DOHH2 (cell line): ENCODE data around the gene GLIPR2.
A peak's percentile ranks its signal among the peaks of the same experiment; 100 is the strongest.

Experiments
- H3F3A ChIP-seq: fragments of 200-600 bp; sonication (generic), shearing (Covaris generic); 2 replicates; pipeline ENCODE4 v1.6.0; 2016; ENCODE audit warnings: antibody characterized with exemption, mild to moderate bottlenecking; ENCODE audit not compliant: control insufficient read depth, insufficient read depth
- H3K27ac ChIP-seq: fragments of 200-600 bp; sonication (generic); 2 replicates; pipeline ENCODE4 v1.5.1; 2014; ENCODE audit warnings: low read depth, mild to moderate bottlenecking, low read length, moderate library complexity
- H3K27me3 ChIP-seq: fragments of 200-600 bp; sonication (generic); 2 replicates; pipeline ENCODE4 v1.6.1; 2014; ENCODE audit warnings: mild to moderate bottlenecking, low read length, mixed read lengths; ENCODE audit not compliant: control insufficient read depth
- H3K36me3 ChIP-seq: fragments of 200-600 bp; sonication (generic); 2 replicates; pipeline ENCODE4 v1.6.1; 2014; ENCODE audit warnings: mild to moderate bottlenecking, low read length, moderate library complexity, mixed read lengths; ENCODE audit not compliant: control insufficient read depth
- H3K4me1 ChIP-seq: fragments of 200-600 bp; sonication (generic); 2 replicates; pipeline ENCODE4 v1.6.1; 2014; ENCODE audit warnings: mild to moderate bottlenecking, low read length, mixed read lengths; ENCODE audit not compliant: control insufficient read depth
- H3K4me2 ChIP-seq: fragments of 200-600 bp; sonication (generic); 2 replicates; pipeline ENCODE4 v1.6.0; 2014; ENCODE audit warnings: mild to moderate bottlenecking, low read length, moderate library complexity
- H3K4me3 ChIP-seq: fragments of 200-600 bp; sonication (generic); 2 replicates; pipeline ENCODE4 v1.5.1; 2014; ENCODE audit warnings: mild to moderate bottlenecking, low read length, mixed read lengths
- H3K79me2 ChIP-seq: fragments of 200-600 bp; sonication (generic); 2 replicates; pipeline ENCODE4 v1.6.1; 2014; ENCODE audit warnings: mild to moderate bottlenecking, low read length, mixed read lengths; ENCODE audit not compliant: control insufficient read depth
- H3K9me2 ChIP-seq: fragments of 200-600 bp; sonication (generic); replicated peaks from 2 replicates; pipeline ENCODE4 v1.6.1; 2014; ENCODE audit warnings: mild to moderate bottlenecking, low read length, mixed read lengths; ENCODE audit not compliant: control insufficient read depth
- H3K9me3 ChIP-seq: fragments of 200-600 bp; sonication (generic); 2 replicates; pipeline ENCODE4 v1.6.1; 2014; ENCODE audit warnings: antibody characterized with exemption, low read length, mixed read lengths; ENCODE audit not compliant: control insufficient read depth, insufficient read depth
- H4K20me1 ChIP-seq: fragments of 200-600 bp; sonication (generic); 2 replicates; pipeline ENCODE4 v1.6.0; 2014; ENCODE audit warnings: low read depth, mild to moderate bottlenecking, antibody characterized with exemption, low read length, moderate library complexity; ENCODE audit not compliant: control insufficient read depth, insufficient read depth
- EZH2phosphoT487 ChIP-seq: fragments of 200-600 bp; sonication (generic); IDR thresholded peaks from 2 replicates; pipeline ENCODE4 v1.6.1; 2017; ENCODE audit warnings: borderline replicate concordance, mild to moderate bottlenecking, antibody characterized with exemption, low read length, moderate library complexity, mixed read lengths
- TF ChIP-seq, protein P1 (sequence below): fragments of 200-600 bp; sonication (generic); IDR thresholded peaks from one replicate; pipeline ENCODE4 v1.5.1; 2014; ENCODE audit warnings: antibody characterized with exemption, mild to moderate bottlenecking, low read depth, low read length; ENCODE audit not compliant: poor library complexity, severe bottlenecking

Gene GLIPR2

GRCh38 chr9:36152741-36153438 is 16.4 kb downstream of the GLIPR2 start:
- H3F3A ChIP-seq: peaks cover 6% of the 10 kb centered on the region; the same call in 1 of the 2 replicates
- H3K27ac ChIP-seq: no peak overlapping the region

DNA sequence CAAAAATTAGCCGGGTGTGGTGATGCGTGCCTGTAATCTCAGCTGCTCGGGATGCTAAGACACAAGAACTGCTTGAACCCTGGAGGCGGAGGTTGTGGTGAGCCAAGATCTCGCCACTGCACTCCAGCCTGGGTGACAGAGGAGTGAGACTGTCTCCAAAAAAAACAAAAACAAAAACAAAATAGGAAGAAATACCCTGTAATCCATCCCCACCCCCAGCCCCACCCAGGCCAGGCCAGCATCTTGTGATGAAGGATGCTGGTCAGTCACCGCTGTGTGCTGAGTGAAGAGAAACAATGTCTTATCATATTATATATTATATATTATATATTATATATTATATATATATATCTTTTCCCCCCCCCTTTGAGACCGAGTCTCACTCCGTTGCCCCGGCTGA is 17.2 kb downstream of the GLIPR2 start:
- H3F3A ChIP-seq: peaks cover 6% of the 10 kb centered on the region; the same call in 1 of the 2 replicates
- no peaks in the 10 kb centered on the region for H3K27me3 ChIP-seq
- peaks cover 39% of the 10 kb centered on the region for H3K4me1 ChIP-seq
- peak overlapping the region; percentile 4; the same call in 1 of the 2 replicates for H3K4me2 ChIP-seq
- H4K20me1 ChIP-seq: no peaks in the 10 kb centered on the region
- no peaks in the 10 kb centered on the region for H3K9me3 ChIP-seq
- no peak overlapping the region for H3K4me3 ChIP-seq
- H3K9me2 ChIP-seq: no peaks in the 10 kb centered on the region
- no peaks in the 10 kb centered on the region for H3K36me3 ChIP-seq
- no peaks in the 10 kb centered on the region for H3K79me2 ChIP-seq
- H3K27ac ChIP-seq: no peak overlapping the region
- no peak for TF ChIP-seq EZH2phosphoT487
- TF ChIP-seq, protein P1, sequence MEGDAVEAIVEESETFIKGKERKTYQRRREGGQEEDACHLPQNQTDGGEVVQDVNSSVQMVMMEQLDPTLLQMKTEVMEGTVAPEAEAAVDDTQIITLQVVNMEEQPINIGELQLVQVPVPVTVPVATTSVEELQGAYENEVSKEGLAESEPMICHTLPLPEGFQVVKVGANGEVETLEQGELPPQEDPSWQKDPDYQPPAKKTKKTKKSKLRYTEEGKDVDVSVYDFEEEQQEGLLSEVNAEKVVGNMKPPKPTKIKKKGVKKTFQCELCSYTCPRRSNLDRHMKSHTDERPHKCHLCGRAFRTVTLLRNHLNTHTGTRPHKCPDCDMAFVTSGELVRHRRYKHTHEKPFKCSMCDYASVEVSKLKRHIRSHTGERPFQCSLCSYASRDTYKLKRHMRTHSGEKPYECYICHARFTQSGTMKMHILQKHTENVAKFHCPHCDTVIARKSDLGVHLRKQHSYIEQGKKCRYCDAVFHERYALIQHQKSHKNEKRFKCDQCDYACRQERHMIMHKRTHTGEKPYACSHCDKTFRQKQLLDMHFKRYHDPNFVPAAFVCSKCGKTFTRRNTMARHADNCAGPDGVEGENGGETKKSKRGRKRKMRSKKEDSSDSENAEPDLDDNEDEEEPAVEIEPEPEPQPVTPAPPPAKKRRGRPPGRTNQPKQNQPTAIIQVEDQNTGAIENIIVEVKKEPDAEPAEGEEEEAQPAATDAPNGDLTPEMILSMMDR: no peak

More at GRCh38 chr9:36152741-36153438, 16.4 kb downstream of the GLIPR2 start:
- Histone ChIP-seq H3K4me2 (peak overlapping the region; percentile 4; the same call in 1 of the 2 replicates), H3K9me3 (no peaks in the 10 kb centered on the region), H3K9me2 (no peaks in the 10 kb centered on the region), H4K20me1 (no peaks in the 10 kb centered on the region), H3K79me2 (no peaks in the 10 kb centered on the region), H3K4me3 (no peak overlapping the region), H3K27me3 (no peaks in the 10 kb centered on the region), H3K4me1 (peaks cover 39% of the 10 kb centered on the region), H3K36me3 (no peaks in the 10 kb centered on the region)
- TF ChIP-seq, protein P1: no peak
- no peak for TF ChIP-seq EZH2phosphoT487

- peaks cover 6% of the 10 kb centered on the region; the same call in 1 of the 2 replicates for H3F3A ChIP-seq
- H3K27me3 ChIP-seq: no peaks in the 10 kb centered on the region
- no peaks in the 10 kb centered on the region for H3K36me3 ChIP-seq
- no peak for TF ChIP-seq EZH2phosphoT487
- TF ChIP-seq, protein P1: no peak
- no peak overlapping the region for H3K4me3 ChIP-seq
- H3K9me3 ChIP-seq: no peaks in the 10 kb centered on the region
- H4K20me1 ChIP-seq: no peaks in the 10 kb centered on the region
- no peaks in the 10 kb centered on the region for H3K79me2 ChIP-seq
- H3K9me2 ChIP-seq: no peaks in the 10 kb centered on the region
- no peak overlapping the region for H3K27ac ChIP-seq
- peaks cover 39% of the 10 kb centered on the region for H3K4me1 ChIP-seq
- no peak overlapping the region; the same call in 1 of the 2 replicates for H3K4me2 ChIP-seq
Measured at GRCh38 chr9:36154331-36154952, 17.9 kb downstream of the GLIPR2 start.
